Measurements from ENCODE around the gene PRKAA1.

- TF ChIP-seq CTCF (IDR thresholded peaks at IDR 0.05) = no peak
- TF ChIP-seq POLR2A (IDR thresholded peaks at IDR 0.05) = no peak
- TF ChIP-seq EP300 (IDR thresholded peaks at IDR 0.05) = no peak
These were observed 31.8 kb upstream of the PRKAA1 start for GRCh38 chr5:40829748-40830533.
